Chondrocyte (in vitro differentiated cells): ENCODE measurements around the gene MYL3. TPM values are rescaled to one million over a fixed set of nuclear protein-coding genes. Genes with fewer than 3 reads are reported as not detected.

Experiments
- DNase-seq: peaks from one replicate; pipeline ENCODE4 v3.0.0; 2021; ENCODE audit warnings: mixed read lengths, low spot score
- H3K27ac Mint-ChIP-seq: one replicate; pipeline ENCODE4 v1.8.0; 2021; ENCODE audit warnings: mild to moderate bottlenecking, moderate library complexity, mixed read lengths; ENCODE audit not compliant: unreplicated experiment
- H3K27me3 Mint-ChIP-seq: 2 replicates; pipeline ENCODE4 v1.8.0; 2021; ENCODE audit warnings: low read depth, mixed read lengths
- H3K36me3 Mint-ChIP-seq: 2 replicates; pipeline ENCODE4 v1.8.0; 2021; ENCODE audit warnings: low read depth, mixed read lengths
- H3K4me1 Mint-ChIP-seq: 2 replicates; pipeline ENCODE4 v1.8.0; 2021; ENCODE audit warnings: low read depth, mild to moderate bottlenecking, mixed read lengths
- H3K4me3 Mint-ChIP-seq: one replicate; pipeline ENCODE4 v1.8.0; 2021; ENCODE audit warnings: mild to moderate bottlenecking, moderate library complexity, mixed read lengths; ENCODE audit not compliant: unreplicated experiment
- H3K9me3 Mint-ChIP-seq: 2 replicates; pipeline ENCODE4 v1.8.0; 2021; ENCODE audit warnings: low read depth, mixed read lengths
- CTCF ChIP-seq: fragments of 200-600 bp; sonication (generic); IDR thresholded peaks from 2 replicates; pipeline ENCODE4 v1.5.0; 2021; ENCODE audit warnings: antibody characterized with exemption, mild to moderate bottlenecking, moderate library complexity
- total RNA-seq: library from RNA; stranded (reverse); gene quantifications from 3 replicates; pipeline ENCODE4 v1.2.1, GENCODE V29; 2021

The MYL3 gene
- total RNA-seq, 1 donor from 2014 or later = 0.22 TPM

GRCh38 chr3:46892285-46893145, 29.3 kb upstream of the MYL3 start:
- no peaks in the 10 kb centered on the region for H3K36me3 Mint-ChIP-seq
- no peak overlapping the region for H3K27ac Mint-ChIP-seq
- peaks cover 25% of the 10 kb centered on the region for H3K4me1 Mint-ChIP-seq
- peak overlapping the region; percentile 72 for H3K4me3 Mint-ChIP-seq
- H3K9me3 Mint-ChIP-seq = no peaks in the 10 kb centered on the region
- H3K27me3 Mint-ChIP-seq = peaks cover 2% of the 10 kb centered on the region
- peak; percentile 42 for DNase-seq
- TF ChIP-seq CTCF = peak; percentile 4

GRCh38 chr3:46891132-46891531, 27.9 kb upstream of the MYL3 start:
- no peak overlapping the region for H3K27ac Mint-ChIP-seq
- no peaks in the 10 kb centered on the region for H3K9me3 Mint-ChIP-seq
- H3K4me3 Mint-ChIP-seq = no peak overlapping the region
- H3K27me3 Mint-ChIP-seq = peaks cover 2% of the 10 kb centered on the region
- H3K36me3 Mint-ChIP-seq = no peaks in the 10 kb centered on the region
- peaks cover 25% of the 10 kb centered on the region for H3K4me1 Mint-ChIP-seq
- TF ChIP-seq CTCF = no peak
- no peak for DNase-seq

GRCh38 chr3:46890132-46890531, 26.9 kb upstream of the MYL3 start:
- no peaks in the 10 kb centered on the region for H3K36me3 Mint-ChIP-seq
- TF ChIP-seq CTCF = no peak
- H3K27ac Mint-ChIP-seq = no peak overlapping the region
- H3K4me3 Mint-ChIP-seq = no peak overlapping the region
- peaks cover 2% of the 10 kb centered on the region for H3K27me3 Mint-ChIP-seq
- no peak for DNase-seq
- peaks cover 25% of the 10 kb centered on the region for H3K4me1 Mint-ChIP-seq
- no peaks in the 10 kb centered on the region for H3K9me3 Mint-ChIP-seq

- peaks cover 2% of the 10 kb centered on the region for H3K27me3 Mint-ChIP-seq
- H3K36me3 Mint-ChIP-seq = no peaks in the 10 kb centered on the region
- no peak for DNase-seq
- no peaks in the 10 kb centered on the region for H3K9me3 Mint-ChIP-seq
- no peak for TF ChIP-seq CTCF
- peaks cover 25% of the 10 kb centered on the region for H3K4me1 Mint-ChIP-seq
- no peak overlapping the region for H3K27ac Mint-ChIP-seq
- no peak overlapping the region for H3K4me3 Mint-ChIP-seq
Observed at GRCh38 chr3:46889381-46890110, 26.3 kb upstream of the MYL3 start.

DNA sequence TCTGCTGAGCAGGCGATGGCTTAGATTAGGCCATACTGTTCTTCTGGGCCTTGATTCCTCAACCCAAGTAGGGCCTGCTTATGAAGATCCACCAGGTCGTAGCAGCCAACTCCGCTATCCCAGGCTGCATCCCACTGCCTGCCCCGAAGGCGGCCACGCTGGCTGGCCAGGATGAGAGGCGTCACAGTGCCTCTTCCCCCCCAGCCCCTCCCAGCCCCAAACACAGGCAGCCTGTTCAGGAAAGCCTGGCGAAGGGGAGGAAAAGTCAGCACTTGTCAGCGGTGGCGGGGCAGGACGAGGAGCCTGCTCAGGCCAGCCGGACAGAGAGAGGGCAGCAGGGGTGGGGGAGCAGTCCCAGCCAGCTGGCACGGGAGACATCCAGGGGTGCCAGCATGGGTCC, 25.5 kb upstream of the MYL3 start:
- H3K4me3 Mint-ChIP-seq = no peak overlapping the region
- TF ChIP-seq CTCF = no peak
- peaks cover 27% of the 10 kb centered on the region for H3K4me1 Mint-ChIP-seq
- no peak overlapping the region for H3K27ac Mint-ChIP-seq
- H3K36me3 Mint-ChIP-seq = no peaks in the 10 kb centered on the region
- peaks cover 4% of the 10 kb centered on the region for H3K27me3 Mint-ChIP-seq
- DNase-seq = no peak
- H3K9me3 Mint-ChIP-seq = no peaks in the 10 kb centered on the region
